Testis (tissue), 3 donors: Measurements from ENCODE around the gene PLEKHF1. TPM values are rescaled to one million over a fixed set of nuclear protein-coding genes. Genes with fewer than 3 reads are reported as not detected.

ENCODE experiments used
- DNase-seq: peaks from one replicate; pipeline ENCODE4 v3.0.0-alpha.2; 2019
- H3K27ac ChIP-seq, 2 donors: fragments of 200-600 bp; sonication (generic); one replicate each; pipeline ENCODE4 v1.5.1; 2019
- H3K27me3 ChIP-seq: fragments of 200-600 bp; sonication (generic); one replicate; pipeline ENCODE4 v1.5.1; 2019
- H3K36me3 ChIP-seq: fragments of 200-600 bp; sonication (generic); one replicate; pipeline ENCODE4 v1.5.1; 2017; ENCODE audit warnings: low read depth; ENCODE audit errors: missing control alignments
- H3K4me1 ChIP-seq: fragments of 200-600 bp; sonication (generic); one replicate; pipeline ENCODE4 v1.5.1; 2019
- H3K4me3 ChIP-seq, 2 donors: fragments of 200-600 bp; sonication (generic); one replicate each; pipeline ENCODE4 v1.5.1; 2017 to 2019
- H3K9me3 ChIP-seq: fragments of 200-600 bp; sonication (generic); one replicate; pipeline ENCODE4 v1.5.1; 2017
- CTCF ChIP-seq, 3 experiments: fragments of 450-650 bp in 2 of 3; fragments of 200-600 bp in 1 of 3; sonication (generic) in 1 of 3; IDR thresholded peaks; one replicate each; pipeline ENCODE4 v1.5.1; 2016 to 2019; ENCODE audit warnings: antibody characterized with exemption in 3 of 3, mild to moderate bottlenecking in 2 of 3, moderate library complexity in 1 of 3
- POLR2A ChIP-seq: fragments of 450-650 bp; IDR thresholded peaks from one replicate; pipeline ENCODE4 v1.6.1; 2017; ENCODE audit warnings: antibody characterized with exemption, mild to moderate bottlenecking, moderate library complexity
- WGBS, 2 donors: methylation state at CpG; one replicate each; pipeline ENCODE4 v1.1.5; 2018; 5-methylcytosine and 5-hydroxymethylcytosine counted together
- intact Hi-C: fragments of 100-400 bp; cut with DNase I; formaldehyde crosslinking; loops from one replicate; pipeline ENCODE4 v1.15.1; 2023; ENCODE audit warnings: low total_unique reads
- polyA plus RNA-seq: library from polyadenylated mRNA; stranded (reverse); fragments of 350-450 nt; fragmentation: Illumina TruSeq; extraction: RNeasy Lipid Tissue Mini Kit (QIAGEN cat#74804); gene quantifications from one replicate; pipeline ENCODE4 v1.2.3, GENCODE V29; 2014; ENCODE audit warnings: low read depth, low replicate concordance; ENCODE audit not compliant: insufficient read depth
- total RNA-seq, 2 donors: library from RNA; depleted of rRNA; stranded (reverse); fragments of >200 nt; gene quantifications; one replicate each; pipeline ENCODE4 v1.2.3, GENCODE V29; 2016

PLEKHF1 gene
- total and polyA plus RNA-seq, 3 donors from 2014 or later, result 6.3 to 26.2 (median 13.5) TPM

DNA sequence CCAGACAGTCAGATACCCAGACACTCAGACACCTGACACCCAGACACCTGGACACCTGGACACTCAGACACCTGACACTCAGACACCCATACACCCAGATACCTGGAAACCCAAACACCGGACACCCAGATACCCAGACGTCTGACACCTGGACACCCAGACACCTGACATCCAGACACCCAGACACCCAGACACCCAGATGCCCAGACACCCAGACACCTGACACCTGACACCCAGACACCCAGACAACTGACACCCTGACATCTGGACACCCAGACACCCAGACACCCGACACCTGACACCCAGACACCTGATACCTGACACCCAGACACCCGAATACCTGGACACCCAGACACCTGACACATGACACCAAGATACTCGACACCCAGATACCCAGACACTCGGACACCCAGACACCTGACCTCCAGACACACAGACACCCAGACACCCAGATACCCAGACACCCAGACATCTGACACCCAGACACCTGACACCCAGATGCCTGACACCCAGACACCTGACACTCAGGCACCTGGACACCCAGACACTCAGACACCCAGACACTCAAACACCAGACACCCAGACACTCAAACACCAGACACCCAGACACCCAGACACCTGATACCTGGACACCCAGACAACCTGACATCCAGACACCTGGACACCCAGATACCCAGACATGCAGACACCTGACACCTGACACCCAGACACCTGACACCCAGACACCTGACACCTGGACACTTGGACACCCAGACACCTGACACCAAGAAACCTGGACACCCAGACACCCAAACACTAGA lies 30.7 kb downstream of the PLEKHF1 start:
- Histone ChIP-seq H3K9me3 (no peaks in the 10 kb centered on the region), H3K27ac (no peak overlapping the region), H3K36me3 (no peaks in the 10 kb centered on the region), H3K4me1 (peaks cover 6% of the 10 kb centered on the region), H3K4me3 (no peak overlapping the region), H3K27me3 (no peaks in the 10 kb centered on the region)
- TF ChIP-seq POLR2A (no peak), CTCF (IDR thresholded peaks at IDR 0.05) (no peak)
- DNase-seq, result no peak
- intact Hi-C loops, result no loop called here
- 88 to 89% methylated on average over 4 to 6 of the region's 6 CpGs for WGBS, 2 donors

DNA sequence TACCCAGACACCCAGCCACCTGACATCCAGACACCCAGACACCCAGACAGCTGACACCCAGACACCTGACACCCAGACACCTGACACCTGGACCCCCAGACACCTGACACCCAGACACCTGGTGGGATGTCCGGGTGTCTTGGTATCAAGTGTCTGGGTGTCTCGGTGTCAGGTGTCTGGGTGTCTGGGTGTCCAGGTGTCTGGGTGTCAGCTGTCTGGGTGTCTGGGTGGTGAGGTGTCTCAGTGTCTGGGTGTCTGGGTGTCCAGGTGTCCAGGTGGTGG lies 31.2 kb downstream of the PLEKHF1 start:
- WGBS, 2 donors, result 50% methylated on average over 2 of the region's 2 CpGs; no CpG with 5 or more reads in 1 of the 2 donors
- intact Hi-C loops, result no loop called here
- Histone ChIP-seq H3K4me1 (peaks cover 6% of the 10 kb centered on the region), H3K27me3 (no peaks in the 10 kb centered on the region), H3K4me3 (no peak overlapping the region), H3K9me3 (no peaks in the 10 kb centered on the region), H3K36me3 (no peaks in the 10 kb centered on the region), H3K27ac (no peak overlapping the region)
- TF ChIP-seq CTCF (IDR thresholded peaks at IDR 0.05), result no peak
- TF ChIP-seq POLR2A, result no peak
- no peak for DNase-seq

DNA sequence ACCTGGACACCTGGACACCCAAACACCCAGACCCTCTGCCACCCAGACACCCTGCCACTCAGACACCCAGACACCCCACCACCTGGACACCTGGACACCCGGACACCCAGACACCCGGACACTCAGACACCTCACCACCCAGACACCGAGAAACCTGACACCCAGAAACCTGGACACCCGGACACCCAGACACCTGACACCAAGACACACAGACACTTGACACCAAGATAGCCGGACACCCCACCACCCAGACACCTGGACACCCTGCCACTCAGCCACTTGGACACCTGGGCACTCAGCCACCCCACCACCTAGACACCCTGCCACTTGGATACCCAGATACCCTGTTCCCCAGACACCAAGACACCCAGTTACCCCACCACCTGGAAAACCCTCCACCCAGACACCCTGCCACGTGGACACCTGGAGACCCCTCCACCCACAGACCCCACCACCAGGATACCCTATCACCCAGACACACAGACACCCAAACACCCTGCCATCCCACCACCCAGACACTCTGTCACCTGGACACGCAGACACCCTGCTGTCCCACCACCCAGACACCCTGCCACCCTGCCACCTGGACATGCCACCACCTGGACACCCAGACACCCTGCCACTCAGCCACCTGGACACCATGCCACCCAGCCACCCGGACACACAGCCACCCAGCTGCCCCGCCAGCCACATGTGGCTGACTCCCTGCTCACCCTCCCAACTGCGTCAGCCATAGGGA lies 32.4 kb downstream of the PLEKHF1 start:
- H3K27ac ChIP-seq, result no peak overlapping the region
- H3K4me3 ChIP-seq, result no peak overlapping the region
- 93 to 98% methylated on average over 5 to 8 of the region's 10 CpGs for WGBS, 2 donors
- DNase-seq, result no peak
- H3K9me3 ChIP-seq, result no peaks in the 10 kb centered on the region
- no peaks in the 10 kb centered on the region for H3K36me3 ChIP-seq
- intact Hi-C loops, result no loop called here
- H3K4me1 ChIP-seq, result peaks cover 6% of the 10 kb centered on the region
- no peaks in the 10 kb centered on the region for H3K27me3 ChIP-seq
- TF ChIP-seq POLR2A, result no peak
- TF ChIP-seq CTCF (IDR thresholded peaks at IDR 0.05), result no peak

GRCh38 chr19:29699861-29700260 lies 34.6 kb downstream of the PLEKHF1 start:
- intact Hi-C loops, result no loop called here
- WGBS, 2 donors, result 74 to 82% methylated on average over 3 to 5 of the region's 5 CpGs
- Histone ChIP-seq H3K9me3 (no peaks in the 10 kb centered on the region), H3K36me3 (no peaks in the 10 kb centered on the region), H3K27ac (no peak overlapping the region), H3K4me1 (peaks cover 3% of the 10 kb centered on the region), H3K27me3 (no peaks in the 10 kb centered on the region), H3K4me3 (no peak overlapping the region)
- DNase-seq, result no peak
- TF ChIP-seq POLR2A, result no peak
- TF ChIP-seq CTCF (IDR thresholded peaks at IDR 0.05), result no peak
